ENCODE data around the gene ZNF581. TPM values are rescaled to one million over a fixed set of nuclear protein-coding genes. Genes with fewer than 3 reads are reported as not detected.
A peak's percentile ranks its signal among the peaks of the same experiment; 100 is the strongest.

ZNF581 gene
- polyA plus RNA-seq, 3 donors = 25.1 to 31.6 (median 29.4) TPM

GRCh38 chr19:55606817-55607216 lies 36.6 kb upstream of the ZNF581 start:
- Histone ChIP-seq H3K27ac (ENCODE audit: low read depth in 1 of 2, low read length in 2 of 2) (peak overlapping the region in 1 of 2 donors; percentile 76), H3K27me3 (ENCODE audit: control insufficient read depth in 2 of 2, insufficient read depth in 2 of 2, low read length in 2 of 2) (no peaks in the 10 kb centered on the region), H3K36me3 (replicated peaks in 1 of 2; ENCODE audit: control insufficient read depth in 1 of 2, insufficient read depth in 2 of 2, low read length in 2 of 2) (peaks cover 4 to 44% of the 10 kb centered on the region in 2 donors), H3K79me2 (ENCODE audit: insufficient read depth, low read length) (peaks cover 80% of the 10 kb centered on the region), H3K9me3 (replicated peaks in 1 of 2; ENCODE audit: control insufficient read depth in 1 of 2, insufficient read depth in 1 of 2, low read length in 2 of 2) (no peaks in the 10 kb centered on the region), H3K9ac (ENCODE audit: insufficient read depth, low read length, poor library complexity, severe bottlenecking) (peak overlapping the region; percentile 78), H4K20me1 (ENCODE audit: insufficient read depth, low read length) (peaks cover 49% of the 10 kb centered on the region), H3K4me2 (replicated peaks; ENCODE audit: extremely low read depth, low read length, poor library complexity, severe bottlenecking) (peak overlapping the region; percentile 77), H3K4me1 (ENCODE audit: control insufficient read depth in 1 of 2, insufficient read depth in 2 of 2, low read length in 2 of 2) (peaks cover 30 to 55% of the 10 kb centered on the region in 2 donors), H2AFZ (ENCODE audit: insufficient read depth, low read depth, low read length, poor library complexity, severe bottlenecking) (no peak overlapping the region), H3K4me3 (replicated peaks in 1 of 3; ENCODE audit: low read depth in 2 of 3, low read length in 3 of 3) (peak overlapping the region in 1 of 3 experiments; percentile 81)
- WGBS (ENCODE audit: insufficient coverage) = 54% methylated on average over 6 of the region's 9 CpGs
- Mint-ChIP-seq H3K36me3 (peaks cover 27 to 46% of the 10 kb centered on the region in 2 donors), H3K4me1 (peaks cover 67% of the 10 kb centered on the region), H3K4me3 (no peak overlapping the region), H3K9me3 (no peaks in the 10 kb centered on the region), H3K27ac (peak overlapping the region in 6 of 7 donors; percentile 35 to 97 (median 94)), H3K27me3 (ENCODE audit: low read depth in 3 of 3) (no peaks in the 10 kb centered on the region)
- no peak for DNase-seq
- intact Hi-C loops (cut with micrococcal nuclease) = loop anchor here (2.0 to 10.0 kb wide), 4 partner anchors 14 to 202 kb away; partner anchors contain the start of genes UBE2S (in 1 of the 2), ZNF580 (in 1 of the 2) and ZNF581 (in 1 of the 2)
- TF ChIP-seq, protein P1, sequence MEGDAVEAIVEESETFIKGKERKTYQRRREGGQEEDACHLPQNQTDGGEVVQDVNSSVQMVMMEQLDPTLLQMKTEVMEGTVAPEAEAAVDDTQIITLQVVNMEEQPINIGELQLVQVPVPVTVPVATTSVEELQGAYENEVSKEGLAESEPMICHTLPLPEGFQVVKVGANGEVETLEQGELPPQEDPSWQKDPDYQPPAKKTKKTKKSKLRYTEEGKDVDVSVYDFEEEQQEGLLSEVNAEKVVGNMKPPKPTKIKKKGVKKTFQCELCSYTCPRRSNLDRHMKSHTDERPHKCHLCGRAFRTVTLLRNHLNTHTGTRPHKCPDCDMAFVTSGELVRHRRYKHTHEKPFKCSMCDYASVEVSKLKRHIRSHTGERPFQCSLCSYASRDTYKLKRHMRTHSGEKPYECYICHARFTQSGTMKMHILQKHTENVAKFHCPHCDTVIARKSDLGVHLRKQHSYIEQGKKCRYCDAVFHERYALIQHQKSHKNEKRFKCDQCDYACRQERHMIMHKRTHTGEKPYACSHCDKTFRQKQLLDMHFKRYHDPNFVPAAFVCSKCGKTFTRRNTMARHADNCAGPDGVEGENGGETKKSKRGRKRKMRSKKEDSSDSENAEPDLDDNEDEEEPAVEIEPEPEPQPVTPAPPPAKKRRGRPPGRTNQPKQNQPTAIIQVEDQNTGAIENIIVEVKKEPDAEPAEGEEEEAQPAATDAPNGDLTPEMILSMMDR (IDR thresholded peaks at IDR 0.05) = no peak

DNA sequence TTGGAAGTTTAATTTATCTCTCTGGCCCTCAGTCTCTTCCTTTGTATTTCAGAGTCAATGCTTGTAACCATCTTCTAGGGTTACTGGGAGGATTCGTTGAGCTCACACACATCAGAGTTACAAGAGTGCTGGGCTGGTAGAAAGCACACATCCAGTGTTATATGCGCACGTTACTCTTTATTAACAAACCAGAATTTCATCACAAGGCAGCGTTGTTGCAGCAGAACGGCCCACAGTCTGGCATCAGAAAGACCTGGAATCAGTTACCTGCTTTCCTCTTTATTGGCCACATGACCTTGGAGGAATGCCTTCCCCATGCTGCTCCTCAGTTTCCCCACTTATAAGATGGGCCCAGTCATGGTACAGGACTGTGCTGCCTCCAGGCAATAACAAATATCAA lies 34.1 kb upstream of the ZNF581 start:
- H3K27me3 ChIP-seq (ENCODE audit: control insufficient read depth in 2 of 2, insufficient read depth in 2 of 2, low read length in 2 of 2) = no peaks in the 10 kb centered on the region
- no peak overlapping the region for H3K27ac ChIP-seq (ENCODE audit: low read depth in 1 of 2, low read length in 2 of 2)
- H4K20me1 ChIP-seq (ENCODE audit: insufficient read depth, low read length) = peaks cover 65% of the 10 kb centered on the region
- H3K4me1 Mint-ChIP-seq = peaks cover 69% of the 10 kb centered on the region
- H3K9me3 ChIP-seq (replicated peaks in 1 of 2; ENCODE audit: control insufficient read depth in 1 of 2, insufficient read depth in 1 of 2, low read length in 2 of 2) = no peaks in the 10 kb centered on the region
- no peak overlapping the region for H3K4me2 ChIP-seq (replicated peaks; ENCODE audit: extremely low read depth, low read length, poor library complexity, severe bottlenecking)
- H3K4me1 ChIP-seq (ENCODE audit: control insufficient read depth in 1 of 2, insufficient read depth in 2 of 2, low read length in 2 of 2) = peaks cover 33 to 44% of the 10 kb centered on the region in 2 donors
- H3K27me3 Mint-ChIP-seq (ENCODE audit: low read depth in 3 of 3) = no peaks in the 10 kb centered on the region
- H3K9me3 Mint-ChIP-seq = peaks cover 0 to 2% (median 0%) of the 10 kb centered on the region in 7 donors
- intact Hi-C loops (cut with micrococcal nuclease) = loop anchor here in 1 of 2 donors (5.0 to 10.0 kb wide), 3 partner anchors 33 to 205 kb away; partner anchors contain the start of genes UBE2S, ZNF580 and ZNF581
- no peak overlapping the region for H3K9ac ChIP-seq (ENCODE audit: insufficient read depth, low read length, poor library complexity, severe bottlenecking)
- TF ChIP-seq, protein P1 (IDR thresholded peaks at IDR 0.05) = no peak
- no peak for DNase-seq
- H3K36me3 Mint-ChIP-seq = peaks cover 34 to 53% of the 10 kb centered on the region in 2 donors
- H3K36me3 ChIP-seq (replicated peaks in 1 of 2; ENCODE audit: control insufficient read depth in 1 of 2, insufficient read depth in 2 of 2, low read length in 2 of 2) = peaks cover 6 to 33% of the 10 kb centered on the region in 2 donors
- peak overlapping the region in 1 of 7 donors; percentile 15 for H3K27ac Mint-ChIP-seq
- WGBS (ENCODE audit: insufficient coverage) = 78% methylated on average over 3 of the region's 5 CpGs
- H3K4me3 ChIP-seq (replicated peaks in 1 of 3; ENCODE audit: low read depth in 2 of 3, low read length in 3 of 3) = no peak overlapping the region
- no peak overlapping the region for H2AFZ ChIP-seq (ENCODE audit: insufficient read depth, low read depth, low read length, poor library complexity, severe bottlenecking)
- H3K4me3 Mint-ChIP-seq = no peak overlapping the region
- peaks cover 78% of the 10 kb centered on the region for H3K79me2 ChIP-seq (ENCODE audit: insufficient read depth, low read length)

Data from CD14-positive monocyte (primary cell).